Prostate gland (tissue), 2 donors: Measurements from ENCODE around the gene PPP2R2B.

Source experiments
- POLR2A ChIP-seq: fragments of 450-650 bp; IDR thresholded peaks from one replicate; pipeline ENCODE4 v1.6.1; 2016; ENCODE audit warnings: antibody characterized with exemption, mild to moderate bottlenecking
- TF ChIP-seq, protein P1 (sequence below), 4 experiments: fragments of 200-600 bp in 2 of 4; fragments of 450-650 bp in 2 of 4; sonication (generic) in 2 of 4; IDR thresholded peaks; 1 replicate in 3 of 4; 2 replicates in 1 of 4; pipeline ENCODE4 v1.5.1; 2016 to 2019; ENCODE audit warnings: antibody characterized with exemption in 4 of 4, mild to moderate bottlenecking in 2 of 4, moderate library complexity in 2 of 4

DNA sequence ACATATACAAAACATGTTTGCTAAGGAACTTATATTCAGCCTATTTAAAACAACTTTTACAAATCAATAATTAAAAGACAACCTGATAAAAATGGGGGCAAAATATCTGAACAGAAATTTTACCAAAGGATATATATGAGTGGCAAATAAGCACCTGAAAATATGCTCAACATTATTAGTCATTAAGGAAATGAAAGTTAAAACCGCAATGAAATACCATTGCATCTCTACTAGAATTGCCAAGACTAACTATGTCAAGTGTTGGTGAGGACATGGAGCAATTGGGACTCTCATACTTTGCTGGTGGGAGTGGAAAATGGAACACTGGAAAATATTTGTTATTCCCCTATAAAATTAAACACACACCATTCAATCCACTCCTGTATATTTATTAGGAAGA is 26.3 kb upstream of the PPP2R2B start:
- TF ChIP-seq, protein P1, sequence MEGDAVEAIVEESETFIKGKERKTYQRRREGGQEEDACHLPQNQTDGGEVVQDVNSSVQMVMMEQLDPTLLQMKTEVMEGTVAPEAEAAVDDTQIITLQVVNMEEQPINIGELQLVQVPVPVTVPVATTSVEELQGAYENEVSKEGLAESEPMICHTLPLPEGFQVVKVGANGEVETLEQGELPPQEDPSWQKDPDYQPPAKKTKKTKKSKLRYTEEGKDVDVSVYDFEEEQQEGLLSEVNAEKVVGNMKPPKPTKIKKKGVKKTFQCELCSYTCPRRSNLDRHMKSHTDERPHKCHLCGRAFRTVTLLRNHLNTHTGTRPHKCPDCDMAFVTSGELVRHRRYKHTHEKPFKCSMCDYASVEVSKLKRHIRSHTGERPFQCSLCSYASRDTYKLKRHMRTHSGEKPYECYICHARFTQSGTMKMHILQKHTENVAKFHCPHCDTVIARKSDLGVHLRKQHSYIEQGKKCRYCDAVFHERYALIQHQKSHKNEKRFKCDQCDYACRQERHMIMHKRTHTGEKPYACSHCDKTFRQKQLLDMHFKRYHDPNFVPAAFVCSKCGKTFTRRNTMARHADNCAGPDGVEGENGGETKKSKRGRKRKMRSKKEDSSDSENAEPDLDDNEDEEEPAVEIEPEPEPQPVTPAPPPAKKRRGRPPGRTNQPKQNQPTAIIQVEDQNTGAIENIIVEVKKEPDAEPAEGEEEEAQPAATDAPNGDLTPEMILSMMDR (IDR thresholded peaks at IDR 0.05), result no peak
- no peak for TF ChIP-seq POLR2A
